HCT116 (cell line): ENCODE data around the gene HMCN1.

Experiments
- EZH2 ChIP-seq: fragments of 200-600 bp; sonication (generic); IDR thresholded peaks from 2 replicates; pipeline ENCODE4 v1.6.1; 2017; ENCODE audit warnings: antibody characterized with exemption, mixed run types
- FOSL1 ChIP-seq: IDR thresholded peaks from 2 replicates; pipeline ENCODE4 v1.6.1; 2012; ENCODE audit warnings: low read depth
- POLR2AphosphoS5 ChIP-seq: IDR thresholded peaks from 2 replicates; pipeline ENCODE4 v1.6.1; 2011; ENCODE audit warnings: mild to moderate bottlenecking, low read depth, low read length, moderate library complexity
- RAD21 ChIP-seq: IDR thresholded peaks from 2 replicates; pipeline ENCODE4 v1.6.1; 2012; ENCODE audit warnings: low read depth, mild to moderate bottlenecking
- REST ChIP-seq: IDR thresholded peaks from 2 replicates; pipeline ENCODE4 v1.6.1; 2012; ENCODE audit warnings: low read depth
- SP1 ChIP-seq: IDR thresholded peaks from 2 replicates; pipeline ENCODE4 v1.6.1; 2012; ENCODE audit warnings: low read depth
- SRF ChIP-seq: IDR thresholded peaks from 2 replicates; pipeline ENCODE4 v1.6.1; 2012; ENCODE audit warnings: low read depth
- ZBTB33 ChIP-seq: IDR thresholded peaks from 2 replicates; pipeline ENCODE4 v1.6.1; 2011; ENCODE audit warnings: mild to moderate bottlenecking, low read length, moderate library complexity; ENCODE audit not compliant: insufficient replicate concordance; ENCODE audit errors: extremely low read depth

DNA sequence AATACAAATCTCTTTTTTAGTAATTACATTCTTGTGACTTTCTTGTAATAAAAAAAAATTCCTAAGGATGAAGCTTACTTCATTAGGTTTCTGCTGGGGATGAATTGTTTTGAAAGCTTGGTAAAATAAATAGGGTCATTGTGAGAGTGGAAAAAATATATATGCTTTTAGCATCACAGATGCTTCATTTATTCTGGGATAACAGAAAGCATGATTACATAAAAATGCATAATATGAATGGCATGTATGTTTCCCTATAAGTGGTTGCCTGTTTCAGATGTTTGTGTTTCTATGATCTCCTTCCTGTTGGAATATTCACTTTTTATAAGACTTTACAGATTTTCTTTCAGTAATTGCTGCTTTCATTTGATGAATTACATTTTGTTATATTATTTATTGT, 42.3 kb downstream of the HMCN1 start:
- TF ChIP-seq SRF (no peak), REST (no peak), FOSL1 (no peak), RAD21 (no peak), ZBTB33 (no peak), POLR2AphosphoS5 (no peak), SP1 (no peak), EZH2 (no peak)
